Fibroblast of lung (primary cell): ENCODE measurements around the gene MYO1D. TPM values are rescaled to one million over a fixed set of nuclear protein-coding genes. Genes with fewer than 3 reads are reported as not detected.

Experiments used
- DNase-seq, 2 donors: peaks; one replicate each; pipeline versions ENCODE4 v3.0.0 to v3.0.0-alpha.2; 2010; ENCODE audit warnings: low read depth in 2 of 2
- H2AFZ ChIP-seq: 2 replicates; pipeline ENCODE4 v1.5.1; 2012; ENCODE audit warnings: low read length, control low read depth, inconsistent platforms
- H3K27ac ChIP-seq: 2 replicates; pipeline ENCODE4 v1.5.1; 2011; ENCODE audit warnings: low read length, control low read depth; ENCODE audit not compliant: insufficient read depth
- H3K27me3 ChIP-seq: 2 replicates; pipeline ENCODE4 v1.5.1; 2011; ENCODE audit warnings: mild to moderate bottlenecking, low read length; ENCODE audit not compliant: control insufficient read depth, insufficient read depth
- H3K36me3 ChIP-seq: 2 replicates; pipeline ENCODE4 v1.5.1; 2011; ENCODE audit warnings: low read length; ENCODE audit not compliant: control insufficient read depth, insufficient read depth
- H3K4me1 ChIP-seq: 2 replicates; pipeline ENCODE4 v1.5.1; 2011; ENCODE audit warnings: low read length; ENCODE audit not compliant: control insufficient read depth, insufficient read depth; ENCODE audit errors: extremely low read depth
- H3K4me2 ChIP-seq: 2 replicates; pipeline ENCODE4 v1.5.1; 2011; ENCODE audit warnings: low read length, control low read depth; ENCODE audit not compliant: insufficient read depth; ENCODE audit errors: extremely low read depth
- H3K4me3 ChIP-seq, 4 experiments: fragments of 200-600 bp in 1 of 4; sonication (generic) in 1 of 4; replicated peaks in 1 of 4; 2 replicates each; pipeline ENCODE4 v1.5.1; 2011 to 2016; ENCODE audit warnings: low read length in 4 of 4, low read depth in 3 of 4, mild to moderate bottlenecking in 3 of 4, control low read depth in 2 of 4, inconsistent platforms in 1 of 4, mixed read lengths in 1 of 4; ENCODE audit not compliant: insufficient read depth in 1 of 4; ENCODE audit errors: control extremely low read depth in 1 of 4
- H3K79me2 ChIP-seq: 2 replicates; pipeline ENCODE4 v1.5.1; 2012; ENCODE audit warnings: mild to moderate bottlenecking, low read length, inconsistent platforms; ENCODE audit not compliant: control insufficient read depth, insufficient read depth
- H3K9ac ChIP-seq: 2 replicates; pipeline ENCODE4 v1.5.1; 2011; ENCODE audit warnings: mild to moderate bottlenecking, low read length, control low read depth; ENCODE audit not compliant: insufficient read depth
- H3K9me3 ChIP-seq: 2 replicates; pipeline ENCODE4 v1.5.1; 2012; ENCODE audit warnings: low read depth, low read length; ENCODE audit not compliant: control insufficient read depth, insufficient read depth
- H4K20me1 ChIP-seq: 2 replicates; pipeline ENCODE4 v1.5.1; 2011; ENCODE audit warnings: low read length; ENCODE audit not compliant: control insufficient read depth, insufficient read depth; ENCODE audit errors: extremely low read depth
- CTCF ChIP-seq, 2 donors: IDR thresholded peaks in 1 of 2; conservative IDR thresholded peaks in 1 of 2; 1 replicate in 1 of 2; 2 replicates in 1 of 2; pipeline ENCODE4 v1.5.1; 2011 to 2012; ENCODE audit warnings: low read length in 2 of 2, control low read depth in 1 of 2, inconsistent platforms in 1 of 2, low read depth in 1 of 2, mild to moderate bottlenecking in 1 of 2
- EZH2 ChIP-seq: IDR thresholded peaks from 2 replicates; pipeline ENCODE4 v1.5.1; 2012; ENCODE audit warnings: low read length, control low read depth, mild to moderate bottlenecking; ENCODE audit errors: missing control alignments
- polyA plus RNA-seq, 2 donors: library from polyadenylated mRNA; depleted of rRNA in 1 of 2; stranded (reverse) in 1 of 2; unstranded in 1 of 2; fragments of >200 nt; gene quantifications; 2 replicates each; pipeline ENCODE4 v1.2.1, GENCODE V29; 2011 to 2012; ENCODE audit warnings: missing spikeins in 1 of 2
- total RNA-seq: library from RNA; depleted of rRNA; stranded (reverse); fragments of >200 nt; gene quantifications from 2 replicates; pipeline ENCODE4 v1.2.1, GENCODE V29; 2014

The MYO1D gene
- total and polyA plus RNA-seq, 2 donors (not counting 1 experiment from before 2014, with no cell fraction given): 35.0 to 46.6 TPM

- Histone ChIP-seq H3K4me1 (no peaks in the 10 kb centered on the region), H2AFZ (no peak overlapping the region), H3K4me3 (no peak overlapping the region), H3K79me2 (no peaks in the 10 kb centered on the region), H3K36me3 (no peaks in the 10 kb centered on the region), H4K20me1 (no peaks in the 10 kb centered on the region), H3K27ac (no peak overlapping the region), H3K9me3 (no peaks in the 10 kb centered on the region), H3K27me3 (no peaks in the 10 kb centered on the region), H3K9ac (no peak overlapping the region), H3K4me2 (no peak overlapping the region)
- DNase-seq: no peak
- no peak for TF ChIP-seq EZH2
- no peak for TF ChIP-seq CTCF (conservative IDR thresholded peaks at IDR 0.05 in 1 of 2, IDR thresholded peaks at IDR 0.05 in 1 of 2; ENCODE audit: low read depth in 1 of 2, low read length in 2 of 2)
Observed at GRCh38 chr17:32759476-32759875, 117.4 kb downstream of the MYO1D start.

DNA sequence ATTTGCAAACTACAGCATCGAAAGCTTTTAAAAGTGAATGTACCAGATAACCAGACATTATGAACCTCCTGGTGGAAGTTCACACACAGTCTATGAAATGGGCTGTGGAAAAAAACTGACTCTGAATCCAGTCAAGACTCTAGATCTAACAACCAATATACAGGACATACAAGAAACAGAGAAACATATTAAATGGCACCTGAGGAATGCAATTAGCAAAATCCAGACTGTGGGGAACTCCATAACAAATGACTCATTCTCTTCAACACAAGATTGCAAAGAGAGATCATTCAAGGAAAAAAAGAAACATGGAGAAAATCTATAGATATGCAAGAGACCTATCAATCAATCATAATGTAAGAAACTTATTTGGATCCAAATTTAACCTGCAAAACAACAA, 119.0 kb downstream of the MYO1D start:
- Histone ChIP-seq H3K27ac (no peak overlapping the region), H4K20me1 (no peaks in the 10 kb centered on the region), H3K9me3 (no peaks in the 10 kb centered on the region), H3K9ac (no peak overlapping the region), H3K4me3 (no peak overlapping the region), H3K79me2 (no peaks in the 10 kb centered on the region), H3K4me1 (no peaks in the 10 kb centered on the region), H2AFZ (no peak overlapping the region), H3K4me2 (no peak overlapping the region), H3K27me3 (no peaks in the 10 kb centered on the region), H3K36me3 (no peaks in the 10 kb centered on the region)
- TF ChIP-seq EZH2: no peak
- no peak for TF ChIP-seq CTCF (conservative IDR thresholded peaks at IDR 0.05 in 1 of 2, IDR thresholded peaks at IDR 0.05 in 1 of 2; ENCODE audit: low read depth in 1 of 2, low read length in 2 of 2)
- DNase-seq: peak in 1 of 2 donors; percentile 3

GRCh38 chr17:32756696-32757095, 120.2 kb downstream of the MYO1D start:
- Histone ChIP-seq H3K9ac (no peak overlapping the region), H3K9me3 (no peaks in the 10 kb centered on the region), H3K4me3 (no peak overlapping the region), H2AFZ (no peak overlapping the region), H3K27ac (no peak overlapping the region), H4K20me1 (no peaks in the 10 kb centered on the region), H3K27me3 (no peaks in the 10 kb centered on the region), H3K4me1 (no peaks in the 10 kb centered on the region), H3K36me3 (no peaks in the 10 kb centered on the region), H3K4me2 (no peak overlapping the region), H3K79me2 (no peaks in the 10 kb centered on the region)
- no peak for TF ChIP-seq EZH2
- TF ChIP-seq CTCF (conservative IDR thresholded peaks at IDR 0.05 in 1 of 2, IDR thresholded peaks at IDR 0.05 in 1 of 2; ENCODE audit: low read depth in 1 of 2, low read length in 2 of 2): no peak
- no peak for DNase-seq
